Lower leg skin (tissue), 3 donors: ENCODE results near the gene PACS2.

Experiments used
- POLR2A ChIP-seq, 2 donors: fragments of 450-650 bp; IDR thresholded peaks; one replicate each; pipeline ENCODE4 v1.6.1; 2016 to 2017; ENCODE audit warnings: antibody characterized with exemption in 2 of 2, mild to moderate bottlenecking in 1 of 2, moderate library complexity in 1 of 2
- TF ChIP-seq, protein P1 (sequence below), 3 donors: fragments of 450-650 bp; IDR thresholded peaks; one replicate each; pipeline ENCODE4 v1.5.1; 2016; ENCODE audit warnings: antibody characterized with exemption in 3 of 3, mild to moderate bottlenecking in 3 of 3, moderate library complexity in 2 of 3

DNA sequence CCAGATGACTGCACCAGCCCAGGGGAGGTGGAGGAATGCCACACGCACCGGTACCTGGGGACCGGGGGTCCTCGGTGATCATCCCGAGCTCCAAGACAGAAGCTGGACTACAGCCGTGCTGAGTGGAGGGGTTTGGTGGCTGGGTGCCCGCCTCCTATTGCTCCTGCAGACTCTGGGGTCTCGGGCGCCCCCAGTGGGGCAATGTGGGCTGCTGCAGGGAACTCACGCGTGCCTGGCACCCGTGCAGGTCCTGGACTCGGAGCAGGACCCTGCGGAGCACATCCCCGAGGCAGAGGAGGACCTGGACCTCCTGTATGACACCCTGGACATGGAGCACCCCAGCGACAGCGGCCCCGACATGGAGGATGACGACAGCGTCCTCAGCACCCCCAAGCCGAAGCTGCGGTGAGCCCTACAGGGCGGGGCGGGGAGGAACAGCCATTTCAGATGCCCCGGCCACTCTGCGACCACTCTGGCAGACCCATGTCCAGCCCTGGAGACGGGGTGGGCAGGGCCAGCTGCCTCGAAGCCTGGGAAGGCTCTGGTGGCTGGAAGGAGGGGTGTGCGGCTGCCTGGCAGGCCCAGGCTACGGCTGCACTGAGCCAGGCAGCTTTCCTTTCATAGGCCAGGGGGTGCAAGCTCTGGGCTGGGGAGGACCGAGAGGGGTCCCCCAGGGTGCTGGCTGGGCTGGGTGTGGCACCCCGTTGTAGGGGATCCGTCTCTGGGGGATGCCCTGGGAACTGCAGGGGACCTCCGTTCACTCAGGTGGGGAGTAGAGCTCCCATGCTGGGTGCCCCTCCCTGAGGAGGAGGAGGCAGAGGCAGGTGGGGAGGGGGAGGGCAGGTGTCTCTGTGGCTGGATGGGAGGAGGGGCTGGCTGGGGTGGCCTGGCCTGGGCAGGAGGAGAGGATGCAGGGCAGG, 62.2 kb downstream of the PACS2 start:
- TF ChIP-seq, protein P1, sequence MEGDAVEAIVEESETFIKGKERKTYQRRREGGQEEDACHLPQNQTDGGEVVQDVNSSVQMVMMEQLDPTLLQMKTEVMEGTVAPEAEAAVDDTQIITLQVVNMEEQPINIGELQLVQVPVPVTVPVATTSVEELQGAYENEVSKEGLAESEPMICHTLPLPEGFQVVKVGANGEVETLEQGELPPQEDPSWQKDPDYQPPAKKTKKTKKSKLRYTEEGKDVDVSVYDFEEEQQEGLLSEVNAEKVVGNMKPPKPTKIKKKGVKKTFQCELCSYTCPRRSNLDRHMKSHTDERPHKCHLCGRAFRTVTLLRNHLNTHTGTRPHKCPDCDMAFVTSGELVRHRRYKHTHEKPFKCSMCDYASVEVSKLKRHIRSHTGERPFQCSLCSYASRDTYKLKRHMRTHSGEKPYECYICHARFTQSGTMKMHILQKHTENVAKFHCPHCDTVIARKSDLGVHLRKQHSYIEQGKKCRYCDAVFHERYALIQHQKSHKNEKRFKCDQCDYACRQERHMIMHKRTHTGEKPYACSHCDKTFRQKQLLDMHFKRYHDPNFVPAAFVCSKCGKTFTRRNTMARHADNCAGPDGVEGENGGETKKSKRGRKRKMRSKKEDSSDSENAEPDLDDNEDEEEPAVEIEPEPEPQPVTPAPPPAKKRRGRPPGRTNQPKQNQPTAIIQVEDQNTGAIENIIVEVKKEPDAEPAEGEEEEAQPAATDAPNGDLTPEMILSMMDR (IDR thresholded peaks at IDR 0.05), result no peak
- no peak for TF ChIP-seq POLR2A (IDR thresholded peaks at IDR 0.05)
